Naive thymus-derived CD8-positive, alpha-beta T cell (primary cell): ENCODE results near the gene KDM3B. TPM values are rescaled to one million over a fixed set of nuclear protein-coding genes. Genes with fewer than 3 reads are reported as not detected.

Experiments used
- ATAC-seq, 2 donors: fragments of 150-1000 bp; cut with Tn5 transposase in 1 of 2; sonication (Bioruptor Pico), chemical (Tn5 transposase) in 1 of 2; 1 replicate in 1 of 2; 2 replicates in 1 of 2; pipeline ENCODE4 v1.10.0; 2021; ENCODE audit warnings: mild to moderate bottlenecking in 2 of 2, moderate library complexity in 2 of 2
- POLR2A ChIA-PET: fragments of 350-600 bp; sonication (Branson Sonifier 250); formaldehyde crosslinking; loops from one replicate; lab custom pipeline; 2021; ENCODE audit warnings: antibody characterized with exemption; lab: Charles Lee
- DNase-seq, 10 donors: peaks; one replicate each; pipeline versions ENCODE4 v3.0.0 to v3.0.0-alpha.2; 2020 to 2022
- H3K27ac Mint-ChIP-seq, 10 donors: one replicate each; pipeline ENCODE4 v1.8.0; 2020 to 2022; ENCODE audit warnings: mild to moderate bottlenecking in 10 of 10, mixed read lengths in 10 of 10, moderate library complexity in 4 of 10, inconsistent platforms in 1 of 10
- H3K27me3 Mint-ChIP-seq, 5 donors: one replicate each; pipeline ENCODE4 v1.8.0; 2021 to 2022; ENCODE audit warnings: mixed read lengths in 5 of 5
- H3K36me3 Mint-ChIP-seq, 3 donors: one replicate each; pipeline ENCODE4 v1.8.0; 2020 to 2022; ENCODE audit warnings: mixed read lengths in 3 of 3, mild to moderate bottlenecking in 2 of 3, inconsistent platforms in 1 of 3
- H3K4me1 Mint-ChIP-seq, 4 donors: one replicate each; pipeline ENCODE4 v1.8.0; 2021 to 2022; ENCODE audit warnings: mixed read lengths in 4 of 4
- H3K4me3 Mint-ChIP-seq, 10 donors: one replicate each; pipeline ENCODE4 v1.8.0; 2020 to 2022; ENCODE audit warnings: mild to moderate bottlenecking in 10 of 10, mixed read lengths in 10 of 10, moderate library complexity in 6 of 10, inconsistent platforms in 1 of 10
- H3K9me3 Mint-ChIP-seq, 9 donors: one replicate each; pipeline ENCODE4 v1.8.0; 2020 to 2022; ENCODE audit warnings: mixed read lengths in 9 of 9, mild to moderate bottlenecking in 3 of 9, inconsistent platforms in 1 of 9, moderate library complexity in 1 of 9
- polyA plus RNA-seq, 3 donors: library from polyadenylated mRNA; unstranded; fragments of 300-500 nt; fragmentation: Illumina TruSeq; gene quantifications; one replicate each; pipeline ENCODE4 v1.2.3, GENCODE V29; 2021
- total RNA-seq, 8 experiments: library from RNA in 2 of 8; stranded (reverse) in 2 of 8; gene quantifications; one replicate each; pipeline ENCODE4 v1.2.3 and lab custom pipeline; 2021 to 2026

KDM3B gene
- total and polyA plus RNA-seq, 5 experiments from 2014 or later: 6.9 to 97.5 (median 12.3) TPM

GRCh38 chr5:138351056-138351455, 1.4 kb upstream of the KDM3B start:
- ATAC-seq (no peak), DNase-seq (no peak)
- POLR2A ChIA-PET: interaction anchor here (10.6 kb wide), 1 partner anchor 14 kb away, joined by 274 read pairs; the partner anchor contains the start of genes CDC25C and FAM53C
- Mint-ChIP-seq H3K27ac (peak overlapping the region in 3 of 10 donors; percentile 17 to 88 (median 51)), H3K36me3 (peaks cover 0 to 25% (median 9%) of the 10 kb centered on the region in 3 donors), H3K4me1 (peaks cover 27 to 44% (median 41%) of the 10 kb centered on the region in 4 donors), H3K9me3 (peaks cover 0 to 7% (median 0%) of the 10 kb centered on the region in 9 donors), H3K4me3 (peak overlapping the region in 3 of 10 donors; percentile 33 to 86 (median 74)), H3K27me3 (no peaks in the 10 kb centered on the region)

- Mint-ChIP-seq H3K4me1 (peaks cover 27 to 49% (median 44%) of the 10 kb centered on the region in 4 donors), H3K4me3 (peak overlapping the region; percentile 18 to 89 (median 76)), H3K27ac (peak overlapping the region in 9 of 10 donors; percentile 58 to 93 (median 88))
Observed at GRCh38 chr5:138351517-138351916, 968 bp upstream of the KDM3B start.

GRCh38 chr5:138352722-138353559, 456 bp downstream of the KDM3B start:
- H3K4me3 Mint-ChIP-seq: peak overlapping the region; percentile 90 to 100 (median 96)
- peaks cover 0 to 7% (median 0%) of the 10 kb centered on the region in 9 donors for H3K9me3 Mint-ChIP-seq
- peak; percentile 70 to 89 (median 80) for DNase-seq
- H3K36me3 Mint-ChIP-seq: peaks cover 0 to 10% (median 0%) of the 10 kb centered on the region in 3 donors
- no peaks in the 10 kb centered on the region for H3K27me3 Mint-ChIP-seq
- H3K4me1 Mint-ChIP-seq: peaks cover 27 to 54% (median 48%) of the 10 kb centered on the region in 4 donors
- POLR2A ChIA-PET: interaction anchor here (0.5 to 10.6 kb wide), 15 partner anchors 11 to 1494 kb away, joined by 3 to 274 read pairs (median 3); partner anchors contain the start of genes BRD8, CDC23, CDC25C and EGR1
- H3K27ac Mint-ChIP-seq: peak overlapping the region; percentile 93 to 98 (median 95)
- peak; percentile 65 for ATAC-seq

More at GRCh38 chr5:138351517-138351916, 968 bp upstream of the KDM3B start:
- Mint-ChIP-seq H3K27me3 (no peaks in the 10 kb centered on the region), H3K36me3 (peaks cover 0 to 20% (median 8%) of the 10 kb centered on the region in 3 donors), H3K9me3 (peaks cover 0 to 7% (median 0%) of the 10 kb centered on the region in 9 donors)
- POLR2A ChIA-PET: interaction anchor here (0.9 to 10.6 kb wide), 4 partner anchors 15 to 192 kb away, joined by 3 to 274 read pairs (median 4); partner anchors contain the start of genes CDC25C, ETF1 and FAM53C
- no peak for DNase-seq
- ATAC-seq: no peak

- Mint-ChIP-seq H3K36me3 (peaks cover 0 to 7% (median 0%) of the 10 kb centered on the region in 3 donors), H3K4me3 (peak overlapping the region; percentile 90 to 100 (median 96)), H3K4me1 (peaks cover 27 to 54% (median 48%) of the 10 kb centered on the region in 4 donors), H3K27me3 (no peaks in the 10 kb centered on the region), H3K9me3 (peaks cover 0 to 7% (median 0%) of the 10 kb centered on the region in 9 donors), H3K27ac (peak overlapping the region; percentile 93 to 98 (median 95))
- DNase-seq (peak in 2 of 10 donors; percentile 11 to 14), ATAC-seq (peak in 1 of 2 donors; percentile 9)
- POLR2A ChIA-PET: interaction anchor here (0.5 to 10.6 kb wide), 11 partner anchors 10 to 1494 kb away, joined by 3 to 274 read pairs (median 4); partner anchors contain the start of genes CDC23, CDC25C, EGR1 and ETF1
Observed at GRCh38 chr5:138353560-138354080, 1.1 kb downstream of the KDM3B start.

- Mint-ChIP-seq H3K4me1 (peaks cover 25 to 55% (median 48%) of the 10 kb centered on the region in 4 donors), H3K4me3 (peak overlapping the region; percentile 90 to 100 (median 96)), H3K27me3 (no peaks in the 10 kb centered on the region), H3K9me3 (peaks cover 0 to 7% (median 0%) of the 10 kb centered on the region in 9 donors), H3K36me3 (peaks cover 0 to 4% (median 0%) of the 10 kb centered on the region in 3 donors), H3K27ac (peak overlapping the region; percentile 60 to 98 (median 94))
- no peak for DNase-seq
- no peak for ATAC-seq
- POLR2A ChIA-PET: interaction anchor here (1.2 to 10.6 kb wide), 4 partner anchors 14 to 465 kb away, joined by 3 to 274 read pairs (median 8); partner anchors contain the start of genes CDC25C, FAM53C, HSPA9 and PKD2L2
Observed at GRCh38 chr5:138354387-138354786, 1.9 kb downstream of the KDM3B start.

GRCh38 chr5:138354926-138355378, 2.5 kb downstream of the KDM3B start:
- DNase-seq: peak in 9 of 10 donors; percentile 12 to 66 (median 49)
- POLR2A ChIA-PET: interaction anchor here (3.0 to 10.6 kb wide), 2 partner anchors 18 to 221 kb away, joined by 12 to 274 read pairs; partner anchors contain the start of genes CDC25C, FAM53C and HSPA9
- Mint-ChIP-seq H3K27me3 (no peaks in the 10 kb centered on the region), H3K9me3 (peaks cover 0 to 7% (median 0%) of the 10 kb centered on the region in 9 donors), H3K27ac (peak overlapping the region; percentile 13 to 98 (median 94)), H3K4me1 (peaks cover 27 to 61% (median 52%) of the 10 kb centered on the region in 4 donors), H3K4me3 (peak overlapping the region; percentile 90 to 100 (median 96)), H3K36me3 (peaks cover 0 to 4% (median 2%) of the 10 kb centered on the region in 3 donors)
- peak; percentile 43 for ATAC-seq

- no peaks in the 10 kb centered on the region for H3K27me3 Mint-ChIP-seq
- peaks cover 22 to 62% (median 55%) of the 10 kb centered on the region in 4 donors for H3K4me1 Mint-ChIP-seq
- H3K4me3 Mint-ChIP-seq: peak overlapping the region in 1 of 10 donors; percentile 16
- no peak for DNase-seq
- H3K9me3 Mint-ChIP-seq: no peaks in the 10 kb centered on the region
- POLR2A ChIA-PET: interaction anchor here (0.7 kb wide), 1 partner anchor 277 kb away, joined by 6 read pairs; no protein-coding TSS in a partner anchor
- ATAC-seq: no peak
- peak overlapping the region in 2 of 10 donors; percentile 16 to 48 for H3K27ac Mint-ChIP-seq
- H3K36me3 Mint-ChIP-seq: peaks cover 0 to 26% (median 2%) of the 10 kb centered on the region in 3 donors
Observed at GRCh38 chr5:138359621-138360020, 7.1 kb downstream of the KDM3B start.

- Mint-ChIP-seq H3K27me3 (no peaks in the 10 kb centered on the region), H3K27ac (peak overlapping the region in 9 of 10 donors; percentile 9 to 75 (median 56)), H3K4me1 (peaks cover 15 to 59% (median 46%) of the 10 kb centered on the region in 4 donors), H3K4me3 (peak overlapping the region in 6 of 10 donors; percentile 10 to 71 (median 44)), H3K36me3 (peaks cover 0 to 26% (median 2%) of the 10 kb centered on the region in 3 donors), H3K9me3 (no peaks in the 10 kb centered on the region)
- ATAC-seq (peak in 1 of 2 donors; percentile 37), DNase-seq (no peak)
- POLR2A ChIA-PET: no interaction called here
Observed at GRCh38 chr5:138360941-138361452, 8.5 kb downstream of the KDM3B start.

GRCh38 chr5:138364576-138364975, 12.1 kb downstream of the KDM3B start:
- ATAC-seq (no peak), DNase-seq (no peak)
- Mint-ChIP-seq H3K4me1 (peaks cover 31 to 75% (median 66%) of the 10 kb centered on the region in 4 donors), H3K36me3 (peaks cover 0 to 22% (median 1%) of the 10 kb centered on the region in 3 donors), H3K4me3 (peak overlapping the region in 2 of 10 donors; percentile 34 to 40), H3K9me3 (no peaks in the 10 kb centered on the region), H3K27ac (peak overlapping the region in 1 of 10 donors; percentile 28), H3K27me3 (no peaks in the 10 kb centered on the region)
- POLR2A ChIA-PET: no interaction called here

GRCh38 chr5:138366632-138367382, 14.3 kb downstream of the KDM3B start:
- no peak for ATAC-seq
- no peaks in the 10 kb centered on the region for H3K27me3 Mint-ChIP-seq
- POLR2A ChIA-PET: interaction anchor here (0.6 kb wide), 1 partner anchor 42 kb away, joined by 3 read pairs; no protein-coding TSS in a partner anchor
- H3K9me3 Mint-ChIP-seq: no peaks in the 10 kb centered on the region
- peaks cover 0 to 17% (median 0%) of the 10 kb centered on the region in 3 donors for H3K36me3 Mint-ChIP-seq
- DNase-seq: no peak
- H3K27ac Mint-ChIP-seq: peak overlapping the region in 4 of 10 donors; percentile 46 to 89 (median 48)
- H3K4me1 Mint-ChIP-seq: peaks cover 25 to 73% (median 56%) of the 10 kb centered on the region in 4 donors
- peak overlapping the region in 5 of 10 donors; percentile 12 to 82 (median 45) for H3K4me3 Mint-ChIP-seq
